Effector CD4-positive, alpha-beta T cell (primary cell): ENCODE measurements around the gene ARL8A.
A peak's percentile ranks its signal among the peaks of the same experiment; 100 is the strongest.
"Not testable (repeated sequence)": the region's sequence is repeated elsewhere in the genome, so short reads cannot be mapped to it uniquely, and the experiment has no call there.

ENCODE experiments used
- DNase-seq: peaks from one replicate; pipeline ENCODE4 v3.0.0-alpha.2; 2020

The ARL8A gene

GRCh38 chr1:202173993-202174392 lies 29.5 kb upstream of the ARL8A start:
- no peak for DNase-seq

GRCh38 chr1:202172015-202172355 lies 27.4 kb upstream of the ARL8A start:
- DNase-seq, result no peak

- no peak for DNase-seq
Observed at GRCh38 chr1:202171292-202172014, 26.9 kb upstream of the ARL8A start.

GRCh38 chr1:202170726-202171125 lies 26.2 kb upstream of the ARL8A start:
- DNase-seq, result no peak

GRCh38 chr1:202168861-202169260 lies 24.3 kb upstream of the ARL8A start:
- no peak for DNase-seq

GRCh38 chr1:202167708-202168415 lies 23.3 kb upstream of the ARL8A start:
- no peak for DNase-seq

- not testable (repeated sequence) for DNase-seq
Observed at GRCh38 chr1:202167054-202167453, 22.5 kb upstream of the ARL8A start.

GRCh38 chr1:202165942-202166843 lies 21.7 kb upstream of the ARL8A start:
- DNase-seq, result no peak

- no peak for DNase-seq
Observed at GRCh38 chr1:202165267-202165941, 20.9 kb upstream of the ARL8A start.

- peak; percentile 79 for DNase-seq
Observed at GRCh38 chr1:202164271-202165037, 19.9 kb upstream of the ARL8A start.

- no peak for DNase-seq
Observed at GRCh38 chr1:202163281-202164270, 19.0 kb upstream of the ARL8A start.

- DNase-seq, result no peak
Observed at GRCh38 chr1:202162418-202163280, 18.1 kb upstream of the ARL8A start.

GRCh38 chr1:202162047-202162417 lies 17.5 kb upstream of the ARL8A start:
- no peak for DNase-seq

GRCh38 chr1:202161151-202162046 lies 16.9 kb upstream of the ARL8A start:
- DNase-seq, result no peak

GRCh38 chr1:202160377-202160940 lies 15.9 kb upstream of the ARL8A start, which contains the start of gene PTPN7:
Gene PTPN7 (minus strand): TSS chr1:202160602. CDS start chr1:202159402, 1,200 bp downstream.
- peak; percentile 67 for DNase-seq

GRCh38 chr1:202159534-202160371 lies 15.2 kb upstream of the ARL8A start:
- no peak for DNase-seq

GRCh38 chr1:202158810-202159533 lies 14.4 kb upstream of the ARL8A start:
- no peak for DNase-seq
